KG1 (cell line): ENCODE measurements around the gene KRTAP5-7.
"Not testable (repeated sequence)": the region's sequence is repeated elsewhere in the genome, so short reads cannot be mapped to it uniquely, and the experiment has no call there.

Source experiments
- DNase-seq: peaks from one replicate; lab custom pipeline; 2025; lab: John Stamatoyannopoulos, UW

The KRTAP5-7 gene, protein sequence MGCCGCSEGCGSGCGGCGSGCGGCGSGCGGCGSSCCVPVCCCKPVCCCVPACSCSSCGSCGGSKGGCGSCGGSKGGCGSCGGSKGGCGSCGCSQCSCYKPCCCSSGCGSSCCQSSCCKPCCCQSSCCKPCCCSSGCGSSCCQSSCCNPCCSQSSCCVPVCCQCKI

DNA sequence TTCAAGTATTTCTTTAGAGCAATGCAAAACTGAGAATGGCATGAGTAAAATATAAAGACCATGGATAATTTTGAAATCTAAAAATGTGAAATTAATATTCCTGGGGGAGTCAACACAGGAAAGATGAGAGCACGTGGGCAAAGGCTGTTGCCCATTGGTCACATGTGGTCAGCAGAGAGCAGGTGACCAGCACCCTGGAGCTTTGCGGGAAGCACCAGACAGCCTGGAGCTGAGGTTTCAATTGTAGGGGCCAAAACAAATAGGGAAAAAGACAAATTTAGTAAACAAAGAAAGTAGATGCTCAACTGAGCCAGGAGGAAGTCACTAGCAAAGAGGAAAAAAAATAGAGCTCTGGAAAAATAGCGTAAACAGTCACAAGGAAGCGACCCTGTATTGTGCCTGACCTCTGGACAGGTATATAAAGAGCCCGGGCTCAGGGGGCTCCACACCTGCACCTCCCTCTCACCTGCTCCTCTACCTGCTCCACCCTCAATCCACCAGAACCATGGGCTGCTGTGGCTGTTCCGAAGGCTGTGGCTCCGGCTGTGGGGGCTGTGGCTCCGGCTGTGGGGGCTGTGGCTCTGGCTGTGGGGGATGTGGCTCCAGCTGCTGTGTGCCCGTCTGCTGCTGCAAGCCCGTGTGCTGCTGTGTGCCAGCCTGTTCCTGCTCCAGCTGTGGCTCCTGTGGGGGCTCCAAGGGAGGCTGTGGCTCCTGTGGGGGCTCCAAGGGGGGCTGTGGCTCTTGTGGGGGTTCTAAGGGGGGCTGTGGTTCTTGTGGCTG lies at the start of gene KRTAP5-7:
Gene KRTAP5-7 (plus strand): TSS at position 472 of the 780 bp plus-strand sequence. CDS start 34 bp downstream, at position 506.
- not testable (repeated sequence) for DNase-seq

DNA sequence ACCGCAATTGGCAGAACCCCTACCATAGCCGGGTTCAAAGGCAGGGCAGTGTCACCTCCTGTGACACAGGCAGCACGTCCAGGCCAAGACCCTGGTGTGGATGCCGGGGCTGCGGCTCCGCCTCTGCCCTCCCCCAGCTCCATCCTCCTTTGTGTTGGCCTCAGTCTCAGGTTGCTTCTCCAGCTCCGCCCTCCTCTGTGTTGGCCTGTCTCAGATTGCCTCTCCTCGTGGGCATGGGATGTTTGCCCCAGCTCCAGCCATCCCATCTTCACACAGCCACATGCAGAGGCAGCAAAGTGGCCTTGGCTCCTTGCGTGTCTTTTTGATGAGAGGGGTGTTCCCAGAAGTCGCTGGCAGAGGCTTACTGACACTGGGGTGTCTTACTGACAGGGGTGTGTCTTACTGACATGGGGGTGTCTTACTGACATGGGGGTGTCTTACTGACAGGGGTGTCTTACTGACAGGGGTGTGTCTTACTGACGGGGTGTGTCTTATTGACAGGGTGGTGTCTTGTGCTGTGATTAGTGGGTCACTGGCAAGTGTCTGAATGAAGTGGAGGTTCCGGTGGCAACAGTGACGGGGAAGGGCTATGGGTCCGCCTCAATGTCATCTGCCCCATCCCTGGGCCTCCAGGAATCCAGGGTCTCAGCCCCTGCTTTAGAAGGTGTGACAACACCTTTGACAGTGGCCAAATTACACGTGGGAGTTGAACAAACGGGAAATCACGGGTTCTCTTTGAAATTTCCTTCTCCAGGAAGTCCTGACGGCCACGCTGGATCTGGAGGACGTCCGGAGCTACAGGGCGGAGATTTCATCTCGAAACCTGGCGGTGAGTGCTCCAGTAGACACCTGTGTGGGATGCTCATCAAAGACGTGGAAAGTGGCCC lies 49.2 kb upstream of the KRTAP5-7 start:
- DNase-seq, result no peak

DNA sequence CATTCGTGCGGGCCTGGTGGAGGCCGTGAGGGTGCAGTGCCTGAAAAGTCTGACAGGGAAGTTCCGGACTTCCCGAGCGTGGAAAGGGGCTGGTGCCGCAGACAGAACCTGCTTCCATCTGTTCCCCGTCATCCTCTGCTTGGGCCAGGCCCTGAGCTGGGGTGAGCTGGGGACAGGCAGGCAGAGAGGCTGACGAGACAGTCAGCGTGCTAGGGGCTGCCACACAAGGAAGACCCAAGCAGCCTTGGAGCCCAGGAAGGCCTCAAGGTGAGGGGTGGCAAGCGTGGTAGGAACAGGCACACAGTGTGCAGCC lies 48.6 kb upstream of the KRTAP5-7 start:
- no peak for DNase-seq

DNA sequence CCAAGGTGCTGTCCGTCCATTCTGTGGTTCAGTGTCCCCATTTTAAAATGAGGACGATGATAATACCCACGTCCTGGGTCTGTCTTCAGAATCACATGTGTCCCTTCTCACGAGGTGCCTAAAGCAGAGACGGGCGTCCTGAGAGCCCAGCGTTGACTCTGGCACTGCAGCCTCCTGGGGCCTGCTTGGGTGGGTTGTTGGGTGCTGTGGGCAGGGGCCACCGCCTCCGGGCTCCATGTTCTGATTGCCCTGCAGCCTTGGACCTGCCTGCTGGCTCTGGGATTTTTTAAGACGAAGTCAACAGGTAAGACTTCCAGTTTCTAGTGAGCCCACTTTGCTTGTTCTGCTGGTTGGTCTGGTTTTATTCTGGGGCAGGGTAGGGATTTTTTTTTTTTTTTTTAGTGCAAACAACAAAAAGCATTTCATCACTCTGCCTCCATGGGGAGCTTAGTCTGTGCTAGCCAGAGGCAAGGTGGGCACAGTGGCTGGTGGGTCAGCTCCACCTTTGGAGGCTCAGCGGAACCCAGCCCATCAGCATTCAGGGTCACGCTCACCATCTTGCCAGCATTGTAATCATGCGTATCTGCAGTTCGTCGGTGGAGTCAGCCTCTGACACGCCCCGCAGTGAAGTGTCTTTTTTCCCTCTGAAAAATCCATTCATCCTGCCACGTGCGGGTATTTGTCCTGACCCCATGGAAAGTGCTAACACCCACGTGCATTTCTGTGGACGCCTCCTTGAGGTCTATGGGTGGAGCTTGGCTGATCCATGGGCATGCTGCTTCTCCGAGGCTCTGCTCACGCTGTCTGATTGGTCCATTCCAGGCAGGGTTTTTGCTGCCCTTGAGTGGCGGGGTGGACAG lies 45.7 kb upstream of the KRTAP5-7 start:
- DNase-seq, result no peak

DNA sequence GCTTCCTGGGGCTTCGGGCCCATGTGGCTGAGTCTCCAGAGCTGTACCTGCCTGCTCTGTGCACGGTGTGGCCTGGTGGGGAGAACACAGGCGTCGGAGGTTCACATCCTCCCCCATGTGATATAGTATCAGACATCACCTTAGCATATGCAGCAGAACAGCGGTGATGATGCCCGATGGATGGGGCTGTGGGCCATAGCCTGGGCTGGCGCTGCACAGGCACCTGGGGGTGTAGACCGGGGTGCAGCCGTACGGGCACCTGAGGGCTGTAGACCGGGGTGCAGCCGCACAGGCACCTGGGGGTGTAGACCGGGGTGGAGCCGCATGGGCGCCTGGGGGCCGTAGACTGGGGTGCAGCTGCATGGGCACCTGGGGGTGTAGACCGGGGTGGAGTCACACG lies 44.9 kb upstream of the KRTAP5-7 start:
- no peak for DNase-seq

DNA sequence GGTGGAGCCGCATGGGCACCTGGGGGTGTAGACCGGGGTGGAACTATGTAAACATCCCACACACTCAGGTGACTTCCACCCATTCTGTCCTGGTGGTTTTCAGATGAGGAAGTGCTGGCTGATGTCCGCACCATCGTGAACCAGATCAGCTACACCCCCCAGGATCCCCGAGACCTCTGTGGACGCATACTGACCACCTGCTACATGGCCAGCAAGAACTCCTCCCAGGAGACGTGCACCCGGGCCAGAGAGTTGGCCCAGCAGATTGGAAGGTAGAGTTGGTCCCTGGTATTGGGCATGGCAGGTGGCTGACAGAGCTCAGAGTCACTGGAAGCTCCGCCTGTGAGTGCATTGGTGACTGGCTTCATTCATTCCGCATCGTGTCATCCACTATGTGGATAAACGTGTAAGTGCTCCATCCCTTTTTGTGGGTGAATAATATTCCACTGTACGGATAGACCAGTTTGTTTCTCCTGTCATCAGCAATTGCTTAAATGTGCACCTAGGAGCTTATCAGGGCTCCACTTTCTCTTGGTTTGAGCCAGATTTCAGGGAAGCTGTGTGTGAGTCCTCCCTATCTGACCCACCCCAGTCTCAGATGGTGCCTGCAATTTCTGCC lies 44.2 kb upstream of the KRTAP5-7 start:
- no peak for DNase-seq

DNA sequence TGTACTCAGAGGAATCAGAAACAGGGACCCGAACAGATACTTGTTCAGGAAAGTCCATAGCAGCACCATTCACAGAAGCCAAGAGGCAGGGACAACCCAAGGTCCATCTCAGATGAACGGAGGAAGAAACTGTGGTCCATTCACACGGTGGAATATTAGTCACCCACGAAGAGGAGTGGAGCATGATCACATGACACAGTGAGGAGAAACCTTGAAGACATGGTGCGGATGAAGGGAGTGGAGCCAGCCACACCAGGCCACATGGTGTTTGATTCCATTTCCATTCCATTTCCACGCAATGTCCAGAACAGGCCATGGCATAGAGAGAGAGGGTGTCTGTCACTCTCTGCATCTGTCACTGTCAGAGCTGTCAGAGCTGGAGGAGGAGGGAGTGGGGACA lies 43.4 kb upstream of the KRTAP5-7 start:
- DNase-seq, result no peak

DNA sequence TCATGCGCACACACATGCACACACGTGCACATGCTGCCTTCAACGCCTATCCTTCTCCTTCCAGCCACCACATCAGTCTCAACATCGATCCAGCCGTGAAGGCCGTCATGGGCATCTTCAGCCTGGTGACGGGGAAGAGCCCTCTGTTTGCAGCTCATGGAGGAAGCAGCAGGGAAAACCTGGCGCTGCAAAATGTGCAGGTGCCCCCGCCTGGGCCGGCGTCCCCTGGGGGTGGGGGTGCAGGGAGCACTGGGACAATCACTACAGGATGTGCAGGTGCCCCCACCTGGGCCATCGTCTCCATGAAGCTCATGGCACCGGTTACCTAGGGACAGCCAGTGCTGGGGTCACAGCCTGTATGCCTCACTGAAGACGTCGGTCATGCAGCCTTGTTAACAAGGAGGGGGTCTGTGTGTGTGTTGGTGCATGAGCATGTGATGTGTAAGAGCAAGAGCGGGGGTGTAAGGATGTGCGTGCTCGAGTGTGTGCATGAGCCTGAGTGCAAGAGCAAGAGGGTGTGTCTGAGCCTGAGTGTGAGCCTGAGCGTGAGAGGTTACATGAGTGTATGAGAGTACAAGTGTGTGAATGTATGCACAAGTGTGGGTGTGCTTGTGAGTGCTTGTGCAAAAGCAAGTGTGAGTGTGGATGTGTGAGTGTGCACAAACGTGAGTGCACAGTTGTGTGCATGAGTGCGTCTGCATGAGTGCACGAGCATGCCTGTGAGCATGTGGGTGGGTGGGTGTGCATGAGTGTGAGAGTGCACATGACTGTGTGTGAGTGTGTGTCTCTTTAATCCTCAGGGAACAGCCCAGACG lies 42.6 kb upstream of the KRTAP5-7 start:
- no peak for DNase-seq

DNA sequence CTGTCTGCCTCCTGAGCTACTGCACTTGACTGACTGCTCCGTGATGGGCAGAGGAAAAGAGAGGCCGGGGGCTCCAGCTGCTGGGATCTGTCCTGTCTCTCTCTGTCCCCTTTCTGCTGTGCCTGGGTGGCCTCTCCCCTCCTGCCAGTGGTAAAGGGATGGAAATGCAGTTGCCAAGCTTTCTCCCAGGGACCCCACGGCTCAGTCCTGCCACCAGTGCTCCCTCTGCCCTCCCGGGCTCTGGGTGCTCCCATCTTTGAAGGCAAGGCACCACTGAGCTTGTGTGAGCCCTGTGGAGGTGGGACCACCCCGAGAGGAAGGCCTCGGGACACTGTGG lies 42.0 kb upstream of the KRTAP5-7 start:
- no peak for DNase-seq

DNA sequence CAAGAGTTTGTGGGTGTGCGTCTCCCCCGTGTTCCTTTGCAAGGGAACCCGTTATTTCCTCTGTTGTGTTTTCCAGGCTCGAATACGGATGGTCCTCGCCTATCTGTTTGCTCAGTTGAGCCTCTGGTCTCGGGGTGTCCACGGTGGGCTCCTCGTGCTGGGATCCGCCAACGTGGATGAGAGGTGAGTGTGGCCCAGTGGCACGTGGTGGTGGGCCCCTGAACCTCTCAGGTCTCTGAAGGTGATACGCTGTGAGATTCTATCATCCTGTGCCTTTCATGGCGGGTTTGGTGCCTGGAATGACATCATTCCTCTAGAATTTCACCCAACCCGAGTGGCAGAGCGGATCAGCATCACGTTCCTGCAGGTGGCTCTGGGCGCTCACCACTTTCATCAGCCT lies 41.6 kb upstream of the KRTAP5-7 start:
- no peak for DNase-seq

DNA sequence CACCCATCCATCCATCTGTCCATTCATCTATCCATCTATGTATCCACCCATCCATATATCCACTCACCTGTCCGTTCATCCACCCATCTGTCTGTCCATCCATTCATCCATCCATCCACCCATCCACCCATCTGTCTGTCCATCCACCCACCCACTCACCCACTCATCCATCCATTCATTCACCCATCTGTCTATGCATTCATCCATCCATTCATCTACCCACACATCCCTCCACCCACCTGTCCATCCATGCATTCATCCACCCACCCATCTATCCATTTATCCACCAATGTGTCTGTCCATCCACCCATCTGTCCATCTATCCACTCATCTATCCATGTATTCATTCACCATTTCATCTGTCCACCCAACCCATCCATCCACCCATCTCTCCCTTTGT lies 40.7 kb upstream of the KRTAP5-7 start:
- no peak for DNase-seq

DNA sequence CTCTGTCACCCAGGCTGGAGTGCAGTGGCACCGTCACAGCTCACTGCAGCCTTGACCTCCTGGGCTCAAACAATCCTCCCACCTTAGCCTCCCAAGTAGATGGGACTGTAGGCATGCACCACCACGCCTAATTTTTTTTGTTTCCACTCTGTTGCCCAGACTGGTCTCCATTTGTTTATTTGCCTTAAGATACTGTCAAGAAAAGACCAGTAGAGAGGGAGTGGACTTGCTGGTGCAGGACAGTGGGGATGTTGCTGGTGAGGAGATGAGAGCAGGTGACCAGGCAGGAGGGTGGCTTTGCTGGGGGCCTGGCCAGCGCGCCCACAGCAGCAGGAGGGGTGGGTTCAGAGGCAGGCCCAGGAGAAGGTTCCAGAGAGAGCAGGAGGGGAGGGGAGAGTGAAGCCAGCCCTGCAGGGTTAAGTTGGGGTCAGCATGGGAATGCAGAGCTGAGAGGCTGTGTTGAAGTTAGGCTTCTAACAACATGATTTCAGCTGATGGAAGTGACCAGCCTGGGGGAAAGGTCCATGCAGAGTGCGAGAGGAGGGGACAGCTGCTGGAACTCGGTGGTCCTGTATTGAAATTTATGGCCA lies 38.3 kb upstream of the KRTAP5-7 start:
- DNase-seq, result no peak

DNA sequence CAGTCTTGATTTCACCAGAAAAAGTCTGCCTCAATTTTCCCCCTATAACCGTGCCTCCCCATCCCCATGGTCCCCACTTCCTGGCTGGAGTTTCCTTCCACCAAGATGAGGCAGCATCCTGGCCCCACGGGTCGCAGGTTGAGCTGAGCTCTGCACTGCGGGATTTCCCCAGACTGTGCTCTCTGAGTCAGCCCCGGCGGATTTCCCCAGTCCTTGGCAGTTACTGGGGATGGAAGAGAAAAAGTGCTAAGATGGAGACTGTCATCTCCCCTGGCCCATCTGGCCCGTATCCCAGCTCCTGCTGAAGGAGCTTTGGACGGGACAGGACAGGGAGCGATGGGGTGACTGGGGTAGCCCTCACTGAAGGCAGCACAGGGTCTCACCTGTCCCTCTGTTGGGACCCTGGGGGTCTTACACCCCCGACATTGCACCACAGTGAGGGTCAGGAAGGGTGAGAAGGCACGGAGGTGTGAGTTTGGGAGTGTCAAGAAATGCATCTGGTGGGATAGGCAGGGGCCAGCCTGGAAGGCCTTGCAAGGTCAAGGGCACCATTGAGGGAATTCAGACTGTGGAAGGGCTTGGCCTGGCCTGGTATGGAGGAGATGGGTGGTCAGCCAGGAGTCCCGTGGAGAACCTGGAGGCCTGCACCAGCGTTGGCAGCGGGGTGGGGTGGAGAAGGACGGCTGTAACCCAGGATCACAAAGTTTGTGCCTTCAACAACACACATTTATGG lies 37.6 kb upstream of the KRTAP5-7 start:
- no peak for DNase-seq

DNA sequence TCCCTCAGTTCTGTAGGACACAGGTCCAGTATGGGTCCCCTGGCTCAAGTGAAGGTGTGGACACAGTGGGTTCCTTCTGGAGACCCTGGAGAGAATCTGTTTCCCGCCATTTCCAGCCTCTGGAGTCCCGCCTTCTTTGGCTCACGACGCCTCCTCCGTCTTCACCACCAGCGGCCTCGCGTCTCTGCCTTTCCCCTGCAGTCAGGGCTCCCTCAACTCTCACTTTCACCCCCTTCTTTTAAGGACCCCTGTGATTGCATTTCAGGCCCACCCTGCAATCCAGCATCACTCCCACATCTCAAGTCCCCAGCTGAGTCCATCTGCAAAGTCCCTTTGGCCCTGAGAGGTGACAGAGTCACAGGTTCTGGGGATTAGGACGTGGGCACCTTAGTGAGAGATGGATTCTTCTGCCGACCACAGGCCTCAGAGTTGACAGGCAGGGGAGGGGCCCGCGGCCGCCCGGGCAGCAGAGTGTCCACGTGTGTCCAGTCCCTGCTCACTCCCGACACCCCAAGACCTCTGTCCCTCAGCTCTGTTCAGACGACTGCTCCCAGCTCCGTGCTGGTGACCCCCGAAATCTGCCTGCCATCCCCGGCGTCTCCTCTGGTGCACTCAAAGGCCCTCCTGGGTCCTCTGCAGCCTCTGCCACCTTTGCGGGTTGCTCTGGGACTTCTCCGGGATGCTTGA lies 36.9 kb upstream of the KRTAP5-7 start:
- DNase-seq, result no peak

DNA sequence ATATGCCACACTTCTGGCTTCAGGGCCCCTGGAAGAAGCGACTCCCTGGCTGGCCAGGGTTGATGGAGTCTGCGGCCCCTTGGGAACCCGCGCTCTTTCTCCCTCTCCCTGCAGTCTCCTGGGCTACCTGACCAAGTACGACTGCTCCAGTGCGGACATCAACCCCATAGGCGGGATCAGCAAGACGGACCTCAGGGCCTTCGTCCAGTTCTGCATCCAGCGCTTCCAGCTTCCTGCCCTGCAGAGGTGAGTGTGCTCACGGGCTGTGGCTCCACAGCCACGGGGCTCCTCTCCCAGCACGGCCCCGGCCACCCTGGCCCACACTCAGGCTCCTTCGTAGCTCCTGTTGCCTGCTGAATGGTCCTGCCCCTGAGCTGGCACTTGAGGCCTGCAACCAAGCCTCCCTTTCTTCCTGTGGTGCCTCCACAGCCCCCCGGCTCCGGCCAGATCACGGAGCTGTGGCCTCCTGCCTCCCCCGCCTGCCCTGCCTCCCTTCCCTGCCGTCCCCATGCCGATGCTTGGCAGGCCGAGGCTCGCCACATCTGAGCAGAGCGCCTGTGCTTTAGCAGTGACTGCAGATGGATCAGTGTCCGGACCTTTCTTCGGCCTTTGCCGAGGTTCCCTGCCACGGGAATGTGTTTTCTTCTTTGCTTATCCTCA lies 36.2 kb upstream of the KRTAP5-7 start:
- DNase-seq, result no peak

DNA sequence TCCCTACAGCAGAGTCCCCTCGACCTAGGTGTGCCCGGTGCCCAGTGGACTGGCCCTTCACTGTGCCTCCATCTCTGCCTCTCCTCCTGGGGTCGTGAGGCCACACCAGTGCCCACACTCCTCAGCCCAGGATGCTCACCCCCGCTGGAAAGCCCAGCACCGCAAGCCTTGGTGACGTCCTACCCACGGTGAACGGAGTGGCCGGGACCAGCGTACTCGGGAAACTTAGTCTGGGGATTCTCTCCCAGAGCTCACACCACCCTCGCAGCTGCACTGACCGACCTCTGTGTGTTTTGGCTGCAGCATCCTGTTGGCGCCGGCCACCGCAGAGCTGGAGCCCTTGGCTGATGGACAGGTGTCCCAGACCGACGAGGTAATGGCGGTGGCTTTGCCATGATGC lies 35.5 kb upstream of the KRTAP5-7 start:
- DNase-seq, result no peak

DNA sequence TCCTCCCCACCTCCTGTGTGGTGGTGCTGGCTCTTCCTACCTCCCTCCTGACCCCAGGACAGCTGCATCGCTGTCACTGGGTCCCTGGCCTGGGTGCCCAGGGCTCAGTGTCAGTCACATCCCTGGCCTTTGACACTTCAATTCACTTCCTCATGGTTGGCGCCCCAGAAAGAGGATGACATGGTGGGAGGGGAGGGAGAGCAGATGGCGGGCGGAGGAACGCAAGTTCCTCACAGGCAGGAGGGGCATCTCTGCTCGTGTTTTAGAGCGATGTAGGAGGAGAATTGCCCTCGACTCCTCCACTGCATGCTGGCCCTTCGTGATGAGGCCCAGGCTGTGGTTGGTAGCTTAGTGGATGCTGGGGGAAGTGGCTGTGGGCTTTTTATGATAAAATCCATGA lies 35.1 kb upstream of the KRTAP5-7 start:
- DNase-seq, result no peak
